T-helper 17 cell (primary cell): Measurements from ENCODE around the gene KATNB1. TPM values are rescaled to one million over a fixed set of nuclear protein-coding genes. Genes with fewer than 3 reads are reported as not detected.
A peak's percentile ranks its signal among the peaks of the same experiment; 100 is the strongest.
"Not testable (repeated sequence)": the region's sequence is repeated elsewhere in the genome, so short reads cannot be mapped to it uniquely, and the experiment has no call there.

Source experiments
- ATAC-seq: fragments of 150-1000 bp; cut with Tn5 transposase; 2 replicates; pipeline ENCODE4 v1.10.0; 2021; ENCODE audit warnings: mild to moderate bottlenecking, moderate library complexity
- DNase-seq, 3 donors: peaks; one replicate each; pipeline versions ENCODE4 v3.0.0 to v3.0.0-alpha.2; 2020 to 2021
- H3K9me3 ChIP-seq: one replicate; pipeline ENCODE4 v1.7.0; 2013; ENCODE audit warnings: low read length, mild to moderate bottlenecking; ENCODE audit not compliant: control insufficient read depth, poor library complexity, severe bottlenecking
- H3K27ac Mint-ChIP-seq: one replicate; pipeline ENCODE4 v1.8.0; 2022; ENCODE audit warnings: mild to moderate bottlenecking, moderate library complexity, mixed read lengths
- H3K27me3 Mint-ChIP-seq: one replicate; pipeline ENCODE4 v1.8.0; 2022; ENCODE audit warnings: mixed read lengths
- H3K36me3 Mint-ChIP-seq: one replicate; pipeline ENCODE4 v1.8.0; 2022; ENCODE audit warnings: low read depth, mixed read lengths
- H3K4me1 Mint-ChIP-seq: one replicate; pipeline ENCODE4 v1.8.0; 2022; ENCODE audit warnings: mild to moderate bottlenecking, mixed read lengths
- H3K4me3 Mint-ChIP-seq: one replicate; pipeline ENCODE4 v1.8.0; 2022; ENCODE audit warnings: mild to moderate bottlenecking, moderate library complexity, mixed read lengths
- total RNA-seq, 4 donors: library from RNA in 2 of 4; stranded (reverse) in 2 of 4; gene quantifications; one replicate each; pipeline ENCODE4 v1.2.3 and lab custom pipeline; 2022 to 2026

KATNB1 gene
- total RNA-seq, 2 donors from 2014 or later: 24.3 to 27.3 TPM

- no peak for DNase-seq
- H3K4me3 Mint-ChIP-seq: no peak overlapping the region
- no peak overlapping the region for H3K27ac Mint-ChIP-seq
Measured at GRCh38 chr16:57774705-57775285, 39.2 kb downstream of the KATNB1 start.

GRCh38 chr16:57775661-57776469 lies 40.3 kb downstream of the KATNB1 start:
- H3K4me3 Mint-ChIP-seq: no peak overlapping the region
- ATAC-seq (no peak), DNase-seq (no peak)
- H3K27ac Mint-ChIP-seq: no peak overlapping the region
- H3K36me3 Mint-ChIP-seq: no peaks in the 10 kb centered on the region
- peaks cover 9% of the 10 kb centered on the region for H3K27me3 Mint-ChIP-seq
- H3K9me3 ChIP-seq: no peaks in the 10 kb centered on the region
- H3K4me1 Mint-ChIP-seq: peaks cover 2% of the 10 kb centered on the region

More at GRCh38 chr16:57774705-57775285, 39.2 kb downstream of the KATNB1 start:
- ATAC-seq: no peak
- no peaks in the 10 kb centered on the region for H3K9me3 ChIP-seq
- Mint-ChIP-seq H3K36me3 (no peaks in the 10 kb centered on the region), H3K27me3 (peaks cover 9% of the 10 kb centered on the region), H3K4me1 (peaks cover 2% of the 10 kb centered on the region)

GRCh38 chr16:57778658-57779057 lies 43.1 kb downstream of the KATNB1 start:
- no peak overlapping the region for H3K4me3 Mint-ChIP-seq
- no peak for ATAC-seq
- peaks cover 9% of the 10 kb centered on the region for H3K27me3 Mint-ChIP-seq
- no peaks in the 10 kb centered on the region for H3K9me3 ChIP-seq
- peaks cover 2% of the 10 kb centered on the region for H3K4me1 Mint-ChIP-seq
- no peaks in the 10 kb centered on the region for H3K36me3 Mint-ChIP-seq
- peak overlapping the region; percentile 21 for H3K27ac Mint-ChIP-seq
- no peak for DNase-seq

GRCh38 chr16:57779836-57780235 lies 44.3 kb downstream of the KATNB1 start:
- not testable (repeated sequence) for DNase-seq, H3K27ac Mint-ChIP-seq, H3K36me3 Mint-ChIP-seq, H3K27me3 Mint-ChIP-seq, ATAC-seq, H3K9me3 ChIP-seq, H3K4me3 Mint-ChIP-seq, H3K4me1 Mint-ChIP-seq

- Mint-ChIP-seq H3K4me3 (no peak overlapping the region), H3K27ac (no peak overlapping the region), H3K4me1 (peaks cover 2% of the 10 kb centered on the region), H3K27me3 (peaks cover 9% of the 10 kb centered on the region), H3K36me3 (no peaks in the 10 kb centered on the region)
- H3K9me3 ChIP-seq: no peaks in the 10 kb centered on the region
- DNase-seq: no peak
- ATAC-seq: no peak
Measured at GRCh38 chr16:57781349-57781740, 45.8 kb downstream of the KATNB1 start.

DNA sequence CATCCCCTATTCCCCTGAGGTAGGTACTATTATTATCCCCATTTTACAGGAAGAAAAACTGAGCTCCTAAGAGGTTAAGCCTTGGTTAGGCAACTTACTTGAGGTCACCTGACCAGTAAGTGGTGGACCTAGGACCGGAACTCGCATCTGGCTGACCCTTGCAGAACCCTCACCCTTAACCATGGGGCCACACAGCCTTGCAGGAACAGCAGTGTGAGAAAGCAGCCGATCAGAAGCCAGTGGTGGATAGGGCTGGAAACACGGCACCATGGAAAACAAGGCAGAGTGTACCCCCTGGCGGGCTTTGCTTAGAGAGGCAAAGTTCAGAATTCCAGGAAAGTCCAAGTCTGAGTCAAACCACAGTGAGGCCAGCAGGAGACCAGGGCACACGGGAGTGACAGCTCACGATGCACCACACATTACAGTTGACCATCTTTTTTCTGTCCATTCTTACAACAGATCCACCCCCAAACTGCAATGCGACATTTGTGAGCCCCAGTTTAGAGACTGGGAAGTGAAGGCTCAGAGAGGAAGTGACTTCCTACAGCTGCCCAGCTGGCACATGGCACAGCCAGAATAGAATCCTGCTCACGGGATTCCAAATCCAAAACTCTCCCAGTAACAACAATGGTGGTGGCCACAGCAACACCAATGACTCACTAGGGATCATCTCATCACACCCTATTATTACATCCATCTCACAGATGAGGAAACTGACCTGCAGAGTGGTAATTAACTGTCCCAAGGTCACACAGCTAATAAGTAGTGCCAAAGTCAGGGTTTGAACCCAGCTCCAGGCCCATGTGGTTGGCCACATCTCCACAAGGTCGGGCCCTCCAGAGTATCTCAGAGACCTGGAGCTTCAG lies 46.4 kb downstream of the KATNB1 start:
- Mint-ChIP-seq H3K36me3 (no peaks in the 10 kb centered on the region), H3K27ac (no peak overlapping the region)
- ATAC-seq: no peak

GRCh38 chr16:57782607-57783055 lies 47.1 kb downstream of the KATNB1 start:
- H3K36me3 Mint-ChIP-seq, H3K9me3 ChIP-seq, H3K4me3 Mint-ChIP-seq, H3K27ac Mint-ChIP-seq, DNase-seq, H3K4me1 Mint-ChIP-seq, ATAC-seq, H3K27me3 Mint-ChIP-seq: not testable (repeated sequence)

More for the DNA sequence above, 46.4 kb downstream of the KATNB1 start:
- peaks cover 3% of the 10 kb centered on the region for H3K4me1 Mint-ChIP-seq
- peaks cover 9% of the 10 kb centered on the region for H3K27me3 Mint-ChIP-seq
- H3K9me3 ChIP-seq: no peaks in the 10 kb centered on the region
- no peak overlapping the region for H3K4me3 Mint-ChIP-seq
- no peak for DNase-seq

- ATAC-seq (no peak), DNase-seq (no peak)
- no peaks in the 10 kb centered on the region for H3K9me3 ChIP-seq
- Mint-ChIP-seq H3K36me3 (no peaks in the 10 kb centered on the region), H3K4me3 (no peak overlapping the region), H3K4me1 (peaks cover 4% of the 10 kb centered on the region), H3K27ac (no peak overlapping the region), H3K27me3 (peaks cover 9% of the 10 kb centered on the region)
Measured at GRCh38 chr16:57783116-57783515, 47.5 kb downstream of the KATNB1 start.

DNA sequence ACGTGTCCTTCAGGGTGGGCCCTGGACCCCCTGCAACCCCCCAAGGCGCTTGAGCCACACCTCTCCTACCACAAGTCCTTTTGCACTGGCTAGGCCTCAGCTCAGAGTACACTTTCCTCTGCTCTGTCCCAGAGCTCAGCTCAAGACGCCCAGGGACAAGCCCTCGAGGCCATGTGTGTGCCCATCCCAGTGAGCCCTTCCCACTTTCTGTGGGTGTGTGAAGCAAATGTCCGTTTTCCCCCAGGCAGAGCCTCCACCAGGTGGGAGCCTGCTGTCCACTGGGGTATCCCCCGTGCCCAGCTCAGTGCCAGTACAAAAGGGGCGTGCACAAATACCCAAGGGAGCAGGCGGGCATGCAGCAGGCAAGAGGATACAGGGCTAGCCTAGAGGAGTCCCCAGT lies 48.3 kb downstream of the KATNB1 start:
- no peak overlapping the region for H3K27ac Mint-ChIP-seq
- no peak for DNase-seq
- H3K4me3 Mint-ChIP-seq: no peak overlapping the region
- no peak for ATAC-seq
- H3K36me3 Mint-ChIP-seq: no peaks in the 10 kb centered on the region
- H3K4me1 Mint-ChIP-seq: peaks cover 4% of the 10 kb centered on the region
- peaks cover 2% of the 10 kb centered on the region for H3K27me3 Mint-ChIP-seq
- H3K9me3 ChIP-seq: no peaks in the 10 kb centered on the region

DNA sequence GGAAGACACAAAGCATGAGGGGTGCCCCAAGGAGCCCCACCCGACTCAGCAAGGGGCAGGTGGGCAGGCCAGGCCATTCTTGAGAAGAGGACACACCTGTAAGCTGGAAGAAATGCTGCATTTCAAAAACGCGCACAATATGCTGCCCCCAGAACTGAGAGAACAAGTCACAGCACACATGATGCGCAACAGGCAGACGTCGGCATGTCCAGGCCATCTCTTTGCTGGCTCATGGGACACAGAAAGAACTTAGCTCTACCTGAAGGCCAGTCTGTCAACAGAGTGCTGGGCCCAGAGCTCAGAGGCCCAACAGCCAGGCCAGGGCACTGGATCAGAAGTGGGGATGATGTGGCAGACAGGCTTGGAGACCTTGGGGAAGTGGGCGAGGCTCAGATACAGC lies 48.8 kb downstream of the KATNB1 start:
- DNase-seq (no peak), ATAC-seq (no peak)
- Mint-ChIP-seq H3K27ac (no peak overlapping the region), H3K4me1 (peaks cover 2% of the 10 kb centered on the region), H3K36me3 (no peaks in the 10 kb centered on the region), H3K4me3 (no peak overlapping the region), H3K27me3 (peaks cover 4% of the 10 kb centered on the region)
- H3K9me3 ChIP-seq: no peaks in the 10 kb centered on the region

- no peaks in the 10 kb centered on the region for H3K9me3 ChIP-seq
- peaks cover 4% of the 10 kb centered on the region for H3K27me3 Mint-ChIP-seq
- H3K4me3 Mint-ChIP-seq: no peak overlapping the region
- H3K4me1 Mint-ChIP-seq: peaks cover 2% of the 10 kb centered on the region
- no peak overlapping the region for H3K27ac Mint-ChIP-seq
- ATAC-seq (no peak), DNase-seq (no peak)
- H3K36me3 Mint-ChIP-seq: no peaks in the 10 kb centered on the region
Measured at GRCh38 chr16:57785385-57785784, 49.8 kb downstream of the KATNB1 start.

- H3K27me3 Mint-ChIP-seq: peaks cover 4% of the 10 kb centered on the region
- ATAC-seq (no peak), DNase-seq (no peak)
- no peaks in the 10 kb centered on the region for H3K36me3 Mint-ChIP-seq
- no peak overlapping the region for H3K27ac Mint-ChIP-seq
- H3K4me1 Mint-ChIP-seq: peaks cover 2% of the 10 kb centered on the region
- no peaks in the 10 kb centered on the region for H3K9me3 ChIP-seq
- H3K4me3 Mint-ChIP-seq: no peak overlapping the region
Measured at GRCh38 chr16:57785924-57786323, 50.4 kb downstream of the KATNB1 start.
